ENCODE measurements around the gene ADRA2A.

ADRA2A gene

GRCh38 chr10:111083222-111084095 is 6.6 kb downstream of the ADRA2A start:
- peak; percentile 65 for DNase-seq (ENCODE audit: low spot score)
- Histone ChIP-seq H3K27ac (no peak overlapping the region), H3K4me3 (no peak overlapping the region)
- no peak for TF ChIP-seq CTCF (IDR thresholded peaks at IDR 0.05)

GRCh38 chr10:111084366-111085255 is 7.8 kb downstream of the ADRA2A start:
- no peak overlapping the region for H3K4me3 ChIP-seq
- no peak overlapping the region for H3K27ac ChIP-seq
- no peak for TF ChIP-seq CTCF (IDR thresholded peaks at IDR 0.05)
- peak; percentile 38 for DNase-seq (ENCODE audit: low spot score)

DNA sequence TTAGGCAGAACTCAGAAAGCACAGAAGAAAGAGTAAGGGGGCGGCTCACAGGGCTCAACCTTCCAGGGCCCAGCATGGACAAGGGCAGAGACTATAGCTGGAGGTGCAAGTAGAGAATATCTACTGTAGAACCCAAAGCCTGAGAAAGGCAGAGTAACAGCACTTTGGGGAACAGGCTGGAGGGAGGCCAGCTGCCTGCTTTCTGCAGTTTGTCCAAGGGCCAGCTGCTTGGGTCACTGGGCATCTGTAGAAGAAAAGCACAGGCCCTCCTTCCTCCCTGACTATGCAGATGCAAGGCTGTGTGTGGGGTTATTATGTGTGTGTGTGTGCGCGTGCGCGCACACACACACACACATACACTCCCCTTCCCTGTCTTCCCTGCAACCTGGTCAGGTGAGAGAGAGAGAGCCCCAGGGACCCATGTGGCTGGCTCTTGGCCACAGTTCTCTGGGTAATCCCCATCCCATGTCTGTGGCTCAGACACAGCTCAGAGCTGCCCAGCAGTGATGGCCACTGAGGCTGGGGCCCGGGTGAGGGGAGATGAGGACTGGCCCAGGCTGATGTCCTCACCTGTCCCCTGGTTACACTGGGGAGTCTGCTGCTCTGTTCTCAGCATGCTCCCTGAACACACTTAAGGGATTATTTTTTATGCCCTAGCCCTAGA is 9.0 kb downstream of the ADRA2A start:
- no peak for DNase-seq (ENCODE audit: low spot score)
- Histone ChIP-seq H3K4me3 (no peak overlapping the region), H3K27ac (no peak overlapping the region)
- TF ChIP-seq CTCF (IDR thresholded peaks at IDR 0.05), result no peak

DNA sequence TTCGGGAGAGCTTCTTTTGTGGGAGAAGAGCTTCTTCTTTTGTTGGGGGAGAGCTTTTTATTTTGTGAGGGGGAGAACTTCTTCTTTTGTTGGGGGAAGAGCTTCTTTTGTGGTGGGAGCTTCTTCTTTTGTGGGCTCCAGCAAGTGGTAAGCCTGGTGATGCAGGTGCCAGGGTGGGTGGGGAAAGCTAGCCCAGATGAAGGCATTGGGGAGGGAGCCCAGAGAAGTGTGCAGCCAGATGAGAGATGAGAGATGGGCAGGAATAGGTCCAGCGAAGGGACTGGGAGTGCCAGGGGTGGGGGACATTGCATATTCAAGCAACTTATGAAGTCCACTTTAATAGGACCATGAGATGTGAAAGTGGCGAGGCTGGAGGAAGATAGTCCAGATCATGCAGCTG is 9.7 kb downstream of the ADRA2A start:
- DNase-seq (ENCODE audit: low spot score), result no peak
- Histone ChIP-seq H3K4me3 (no peak overlapping the region), H3K27ac (no peak overlapping the region)
- TF ChIP-seq CTCF (IDR thresholded peaks at IDR 0.05), result no peak

- TF ChIP-seq CTCF (IDR thresholded peaks at IDR 0.05), result no peak
- Histone ChIP-seq H3K4me3 (no peak overlapping the region), H3K27ac (no peak overlapping the region)
- DNase-seq (ENCODE audit: low spot score), result peak; percentile 55
Measured at GRCh38 chr10:111087331-111087756, 10.5 kb downstream of the ADRA2A start.

- no peak overlapping the region for H3K27ac ChIP-seq
- peak; percentile 67 for DNase-seq (ENCODE audit: low spot score)
- no peak for TF ChIP-seq CTCF (IDR thresholded peaks at IDR 0.05)
- no peak overlapping the region for H3K4me3 ChIP-seq
Measured at GRCh38 chr10:111087968-111088505, 11.2 kb downstream of the ADRA2A start.

All from coronary artery (tissue), 2 donors.